SU-DHL-6 (cell line): Measurements from ENCODE around the gene COL20A1.

Experiments used
- H2AFZ ChIP-seq: fragments of 200-600 bp; sonication (generic); 2 replicates; pipeline ENCODE4 v1.6.1; 2014; ENCODE audit warnings: low read depth, mild to moderate bottlenecking, moderate library complexity, mixed read lengths, antibody characterized with exemption, low read length; ENCODE audit not compliant: severe bottlenecking
- H3F3A ChIP-seq: fragments of 200-600 bp; shearing (Covaris generic); 2 replicates; pipeline ENCODE4 v1.6.0; 2016; ENCODE audit warnings: antibody characterized with exemption, mild to moderate bottlenecking; ENCODE audit not compliant: insufficient read depth
- H3K27ac ChIP-seq: fragments of 200-600 bp; sonication (generic); 2 replicates; pipeline ENCODE4 v1.5.1; 2016; ENCODE audit warnings: low read depth, mild to moderate bottlenecking, low read length, moderate library complexity, mixed read lengths
- H3K27me3 ChIP-seq: fragments of 200-600 bp; sonication (generic), shearing (Covaris generic); 2 replicates; pipeline ENCODE4 v1.6.0; 2014; ENCODE audit warnings: mild to moderate bottlenecking, low read length
- H3K36me3 ChIP-seq: fragments of 200-600 bp; sonication (generic); 2 replicates; pipeline ENCODE4 v1.6.1; 2014; ENCODE audit warnings: mild to moderate bottlenecking, low read length, mixed read lengths
- H3K4me2 ChIP-seq: fragments of 300-600, 200-600 bp; shearing (Covaris generic), sonication (generic); 2 replicates; pipeline ENCODE4 v1.6.0; 2014; ENCODE audit warnings: low read length, low read depth, mild to moderate bottlenecking; ENCODE audit not compliant: poor library complexity, severe bottlenecking
- H3K4me3 ChIP-seq: fragments of 200-600 bp; sonication (generic); 2 replicates; pipeline ENCODE4 v1.5.1; 2014; ENCODE audit warnings: antibody characterized with exemption, low read length, mild to moderate bottlenecking, mixed read lengths; ENCODE audit not compliant: insufficient read depth, poor library complexity, severe bottlenecking
- H3K79me2 ChIP-seq: fragments of 200-600 bp; sonication (generic); 2 replicates; pipeline ENCODE4 v1.6.1; 2014; ENCODE audit warnings: mild to moderate bottlenecking, low read length, moderate library complexity; ENCODE audit not compliant: insufficient read depth
- H3K9ac ChIP-seq: fragments of 200-600 bp; sonication (generic); 2 replicates; pipeline ENCODE4 v1.7.0; 2014; ENCODE audit warnings: mild to moderate bottlenecking, low read length
- H3K9me2 ChIP-seq: fragments of 200-600 bp; sonication (generic); replicated peaks from 2 replicates; pipeline ENCODE4 v1.6.1; 2014; ENCODE audit warnings: low read length; ENCODE audit not compliant: insufficient read depth
- H3K9me3 ChIP-seq: fragments of 200-600 bp; sonication (generic); 2 replicates; pipeline ENCODE4 v1.6.1; 2014; ENCODE audit warnings: low read length, mixed read lengths; ENCODE audit not compliant: insufficient read depth
- H4K20me1 ChIP-seq: fragments of 200-600 bp; sonication (generic); 2 replicates; pipeline ENCODE4 v1.6.1; 2014; ENCODE audit warnings: low read depth, mild to moderate bottlenecking, antibody characterized with exemption, low read length, moderate library complexity, mixed read lengths
- EZH2phosphoT487 ChIP-seq: fragments of 200-600 bp; sonication (generic), shearing (Covaris generic); conservative IDR thresholded peaks from 2 replicates; pipeline ENCODE4 v1.6.1; 2018; ENCODE audit warnings: mild to moderate bottlenecking, antibody characterized with exemption, low read length, moderate library complexity, mixed read lengths
- TF ChIP-seq, protein P1 (sequence below): fragments of 200-600 bp; sonication (generic); IDR thresholded peaks from one replicate; pipeline ENCODE4 v1.5.1; 2017; ENCODE audit warnings: antibody characterized with exemption, mild to moderate bottlenecking, low read length, moderate library complexity; ENCODE audit not compliant: insufficient read depth, poor library complexity, severe bottlenecking

Gene COL20A1

GRCh38 chr20:63314015-63314471 is 21.1 kb downstream of the COL20A1 start:
- Histone ChIP-seq H3F3A (no peaks in the 10 kb centered on the region), H3K9ac (no peak overlapping the region), H3K4me3 (no peak overlapping the region), H3K36me3 (no peaks in the 10 kb centered on the region), H2AFZ (no peak overlapping the region), H3K9me2 (no peaks in the 10 kb centered on the region), H3K9me3 (no peaks in the 10 kb centered on the region), H3K27me3 (no peaks in the 10 kb centered on the region), H3K79me2 (no peaks in the 10 kb centered on the region), H4K20me1 (no peaks in the 10 kb centered on the region), H3K4me2 (no peak overlapping the region), H3K27ac (no peak overlapping the region)
- TF ChIP-seq EZH2phosphoT487: no peak
- TF ChIP-seq, protein P1, sequence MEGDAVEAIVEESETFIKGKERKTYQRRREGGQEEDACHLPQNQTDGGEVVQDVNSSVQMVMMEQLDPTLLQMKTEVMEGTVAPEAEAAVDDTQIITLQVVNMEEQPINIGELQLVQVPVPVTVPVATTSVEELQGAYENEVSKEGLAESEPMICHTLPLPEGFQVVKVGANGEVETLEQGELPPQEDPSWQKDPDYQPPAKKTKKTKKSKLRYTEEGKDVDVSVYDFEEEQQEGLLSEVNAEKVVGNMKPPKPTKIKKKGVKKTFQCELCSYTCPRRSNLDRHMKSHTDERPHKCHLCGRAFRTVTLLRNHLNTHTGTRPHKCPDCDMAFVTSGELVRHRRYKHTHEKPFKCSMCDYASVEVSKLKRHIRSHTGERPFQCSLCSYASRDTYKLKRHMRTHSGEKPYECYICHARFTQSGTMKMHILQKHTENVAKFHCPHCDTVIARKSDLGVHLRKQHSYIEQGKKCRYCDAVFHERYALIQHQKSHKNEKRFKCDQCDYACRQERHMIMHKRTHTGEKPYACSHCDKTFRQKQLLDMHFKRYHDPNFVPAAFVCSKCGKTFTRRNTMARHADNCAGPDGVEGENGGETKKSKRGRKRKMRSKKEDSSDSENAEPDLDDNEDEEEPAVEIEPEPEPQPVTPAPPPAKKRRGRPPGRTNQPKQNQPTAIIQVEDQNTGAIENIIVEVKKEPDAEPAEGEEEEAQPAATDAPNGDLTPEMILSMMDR: no peak

DNA sequence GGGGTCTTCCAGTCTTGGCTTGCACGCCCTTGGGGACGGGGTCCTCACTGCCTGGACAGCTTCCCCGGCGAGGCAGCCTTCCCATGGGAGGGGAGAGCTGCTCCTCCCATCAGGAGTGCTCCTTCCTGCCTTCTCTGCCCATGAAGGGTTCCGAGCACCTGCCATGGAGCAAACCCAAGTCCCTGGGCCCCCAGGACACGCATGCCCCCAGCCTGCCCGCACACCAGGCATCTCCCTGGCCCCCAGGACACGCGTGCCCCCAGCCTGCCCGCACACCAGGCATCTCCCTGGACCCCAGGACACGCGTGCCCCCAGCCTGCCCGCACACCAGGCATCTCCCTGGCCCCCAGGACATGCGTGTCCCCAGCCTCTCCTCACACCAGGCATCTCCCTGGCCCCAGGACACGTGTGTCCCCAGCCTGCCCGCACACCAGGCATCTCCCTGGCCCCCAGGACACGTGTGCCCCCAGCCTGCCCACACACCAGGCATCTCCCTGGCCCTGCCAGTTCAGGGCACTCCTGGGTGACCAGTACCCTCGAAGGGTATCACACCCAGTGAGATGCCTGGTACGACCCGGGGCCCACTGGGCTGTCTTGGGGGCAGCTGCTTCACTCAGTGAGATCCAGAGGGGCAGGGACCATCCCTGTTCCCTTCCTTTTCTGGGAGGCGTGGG is 21.7 kb downstream of the COL20A1 start:
- Histone ChIP-seq H2AFZ (no peak overlapping the region), H3K9ac (no peak overlapping the region), H3K27ac (no peak overlapping the region), H3K27me3 (no peaks in the 10 kb centered on the region), H3K4me2 (no peak overlapping the region), H3K79me2 (no peaks in the 10 kb centered on the region), H3F3A (no peaks in the 10 kb centered on the region), H3K9me3 (no peaks in the 10 kb centered on the region), H3K9me2 (no peaks in the 10 kb centered on the region), H3K36me3 (no peaks in the 10 kb centered on the region), H4K20me1 (no peaks in the 10 kb centered on the region), H3K4me3 (no peak overlapping the region)
- TF ChIP-seq, protein P1: no peak
- no peak for TF ChIP-seq EZH2phosphoT487

DNA sequence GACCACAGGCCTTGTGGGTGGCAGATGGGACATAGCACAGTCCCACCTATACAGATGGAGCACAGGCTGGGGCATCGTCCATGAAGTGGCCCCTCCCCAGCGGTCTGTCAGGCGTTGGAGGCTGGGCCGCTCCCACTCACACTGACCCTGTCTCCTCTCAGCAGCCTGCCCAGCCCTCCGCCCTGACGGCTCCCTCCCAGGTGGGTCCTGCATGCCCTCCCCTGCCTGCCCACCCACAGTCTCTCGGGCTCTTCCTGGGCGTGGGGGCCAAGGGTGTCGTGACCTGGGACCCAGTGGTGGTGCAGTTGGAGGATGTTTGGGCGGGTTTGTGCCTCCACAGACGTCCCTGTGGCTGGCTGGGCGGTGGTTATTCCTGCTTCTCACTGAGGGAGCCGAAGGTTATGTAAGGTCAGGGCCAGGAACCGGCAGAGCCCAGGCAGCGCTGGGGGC is 22.3 kb downstream of the COL20A1 start:
- Histone ChIP-seq H3K79me2 (no peaks in the 10 kb centered on the region), H3K27ac (no peak overlapping the region), H3K4me3 (no peak overlapping the region), H3F3A (no peaks in the 10 kb centered on the region), H4K20me1 (no peaks in the 10 kb centered on the region), H3K36me3 (no peaks in the 10 kb centered on the region), H3K27me3 (no peaks in the 10 kb centered on the region), H3K4me2 (no peak overlapping the region), H2AFZ (no peak overlapping the region), H3K9me2 (no peaks in the 10 kb centered on the region), H3K9me3 (no peaks in the 10 kb centered on the region), H3K9ac (no peak overlapping the region)
- no peak for TF ChIP-seq EZH2phosphoT487
- TF ChIP-seq, protein P1: no peak
